IPS DF 6.9 (cell line): ENCODE measurements around the gene HECTD2.
A peak's percentile ranks its signal among the peaks of the same experiment; 100 is the strongest.
"Not testable (repeated sequence)": the region's sequence is repeated elsewhere in the genome, so short reads cannot be mapped to it uniquely, and the experiment has no call there.

Experiments
- DNase-seq: peaks from one replicate; pipeline ENCODE4 v3.0.0-alpha.2; 2013; ENCODE audit warnings: low read depth, low spot score
- H3K27ac ChIP-seq: one replicate; pipeline ENCODE4 v1.5.1; 2013; ENCODE audit warnings: low read length, control low read depth
- H3K27me3 ChIP-seq: 2 replicates; pipeline ENCODE4 v1.6.1; 2013; ENCODE audit warnings: mild to moderate bottlenecking, low read length; ENCODE audit not compliant: control insufficient read depth, insufficient read depth
- H3K36me3 ChIP-seq: 2 replicates; pipeline ENCODE4 v1.6.1; 2013; ENCODE audit warnings: low read length; ENCODE audit not compliant: control insufficient read depth, insufficient read depth
- H3K4me1 ChIP-seq: 2 replicates; pipeline ENCODE4 v1.6.1; 2013; ENCODE audit warnings: low read length; ENCODE audit not compliant: control insufficient read depth, insufficient read depth
- H3K4me3 ChIP-seq: 2 replicates; pipeline ENCODE4 v1.5.1; 2013; ENCODE audit warnings: mild to moderate bottlenecking, low read length
- H3K9me3 ChIP-seq: 2 replicates; pipeline ENCODE4 v1.6.1; 2013; ENCODE audit warnings: low read length, inconsistent platforms; ENCODE audit not compliant: control insufficient read depth, insufficient read depth
- WGBS: extraction: QIAGEN DNeasy Blood & Tissue Kit; methylation state at CpG from one replicate; pipeline ENCODE4 v1.1.7; 2013; ENCODE audit warnings: mixed read lengths, missing lambda C conversion rate; ENCODE audit not compliant: insufficient read length, insufficient coverage; 5-methylcytosine and 5-hydroxymethylcytosine counted together

Gene HECTD2, protein sequence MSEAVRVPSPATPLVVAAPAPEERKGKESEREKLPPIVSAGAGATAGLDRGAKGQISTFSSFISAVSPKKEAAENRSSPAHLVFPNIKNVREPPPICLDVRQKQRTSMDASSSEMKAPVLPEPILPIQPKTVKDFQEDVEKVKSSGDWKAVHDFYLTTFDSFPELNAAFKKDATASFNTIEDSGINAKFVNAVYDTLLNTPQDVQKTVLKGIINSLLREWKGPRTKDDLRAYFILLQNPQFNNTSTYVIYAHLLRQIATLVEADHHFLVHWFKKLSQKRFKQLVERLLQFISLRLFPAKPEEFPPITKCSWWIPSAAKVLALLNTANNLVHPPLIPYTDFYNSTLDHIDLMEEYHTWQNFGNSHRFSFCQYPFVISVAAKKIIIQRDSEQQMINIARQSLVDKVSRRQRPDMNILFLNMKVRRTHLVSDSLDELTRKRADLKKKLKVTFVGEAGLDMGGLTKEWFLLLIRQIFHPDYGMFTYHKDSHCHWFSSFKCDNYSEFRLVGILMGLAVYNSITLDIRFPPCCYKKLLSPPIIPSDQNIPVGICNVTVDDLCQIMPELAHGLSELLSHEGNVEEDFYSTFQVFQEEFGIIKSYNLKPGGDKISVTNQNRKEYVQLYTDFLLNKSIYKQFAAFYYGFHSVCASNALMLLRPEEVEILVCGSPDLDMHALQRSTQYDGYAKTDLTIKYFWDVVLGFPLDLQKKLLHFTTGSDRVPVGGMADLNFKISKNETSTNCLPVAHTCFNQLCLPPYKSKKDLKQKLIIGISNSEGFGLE

DNA sequence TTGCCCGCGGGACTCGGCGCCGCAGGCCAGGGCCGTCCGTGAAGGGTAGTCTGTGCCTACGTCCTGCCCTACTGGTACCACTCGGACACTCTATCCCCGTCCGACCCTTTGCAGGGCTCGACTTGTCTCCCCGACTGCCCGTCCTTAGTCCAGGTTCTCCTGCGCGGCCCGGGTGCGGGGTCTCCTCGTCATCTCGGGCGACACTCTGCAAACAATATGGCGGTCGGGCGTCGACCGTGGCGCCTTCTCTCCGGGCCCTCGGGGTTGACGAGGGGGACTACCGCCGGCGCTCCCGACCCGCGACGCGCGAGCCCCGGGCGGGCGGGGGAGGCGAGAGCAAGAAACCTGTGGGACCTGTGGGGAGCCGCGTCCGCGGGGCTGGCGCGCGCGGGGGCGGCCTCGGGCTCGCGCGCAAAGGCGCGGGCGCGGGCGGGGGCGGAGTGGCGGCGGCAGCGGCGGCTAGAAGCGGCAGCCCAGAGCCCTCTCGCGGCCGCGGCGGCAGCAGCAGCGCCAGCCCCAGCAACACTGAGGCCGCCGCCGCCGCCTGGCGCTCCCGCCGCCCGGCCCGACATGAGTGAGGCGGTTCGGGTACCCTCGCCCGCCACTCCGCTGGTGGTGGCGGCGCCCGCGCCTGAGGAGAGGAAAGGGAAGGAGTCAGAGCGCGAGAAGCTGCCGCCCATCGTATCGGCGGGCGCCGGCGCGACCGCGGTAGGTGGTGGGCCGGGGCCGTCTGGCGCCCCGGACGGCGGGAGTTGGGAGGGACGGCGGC is at the start of gene HECTD2:
TSS of gene HECTD2 (plus strand) at position 476 of the 769 bp plus-strand sequence. CDS start at position 571, 95 bp downstream.
- Histone ChIP-seq H3K9me3 (no peaks in the 10 kb centered on the region), H3K36me3 (no peaks in the 10 kb centered on the region), H3K4me1 (no peaks in the 10 kb centered on the region), H3K27me3 (no peaks in the 10 kb centered on the region), H3K27ac (no peak within 1 kb of the TSS), H3K4me3 (peak within 1 kb of the TSS; percentile 82; the same call in 1 of the 2 replicates)
- WGBS, result no CpG with 5 or more reads among the region's 111 CpGs
- DNase-seq, result no peak

- Histone ChIP-seq H3K27me3 (no peaks in the 10 kb centered on the region), H3K4me3 (no peak overlapping the region), H3K36me3 (no peaks in the 10 kb centered on the region), H3K9me3 (no peaks in the 10 kb centered on the region), H3K4me1 (no peaks in the 10 kb centered on the region), H3K27ac (no peak overlapping the region)
- no peak for DNase-seq
- no CpG with 5 or more reads among the region's 3 CpGs for WGBS
Observed at GRCh38 chr10:91360461-91360860, 49.7 kb upstream of the HECTD2 start.

DNA sequence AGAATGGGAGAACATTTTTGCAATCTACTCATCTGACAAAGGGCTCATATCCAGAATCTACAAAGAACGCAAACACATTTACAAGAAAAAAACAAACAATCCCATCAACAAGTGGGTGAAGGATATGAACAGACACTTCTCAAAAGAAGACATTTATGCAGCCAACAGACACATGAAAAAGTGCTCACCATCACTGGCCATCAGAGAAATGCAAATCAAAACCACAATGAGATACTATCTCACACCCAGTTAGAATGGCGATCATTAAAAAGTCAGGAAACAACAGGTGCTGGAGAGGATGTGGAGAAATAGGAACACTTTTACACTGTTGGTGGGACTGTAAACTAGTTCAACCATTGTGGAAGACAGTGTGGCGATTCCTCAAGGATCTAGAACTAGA is 44.6 kb upstream of the HECTD2 start:
- DNase-seq, H3K36me3 ChIP-seq, H3K4me3 ChIP-seq, H3K27ac ChIP-seq, H3K27me3 ChIP-seq, H3K9me3 ChIP-seq, H3K4me1 ChIP-seq: not testable (repeated sequence)
- no CpG with 5 or more reads among the region's 3 CpGs for WGBS

DNA sequence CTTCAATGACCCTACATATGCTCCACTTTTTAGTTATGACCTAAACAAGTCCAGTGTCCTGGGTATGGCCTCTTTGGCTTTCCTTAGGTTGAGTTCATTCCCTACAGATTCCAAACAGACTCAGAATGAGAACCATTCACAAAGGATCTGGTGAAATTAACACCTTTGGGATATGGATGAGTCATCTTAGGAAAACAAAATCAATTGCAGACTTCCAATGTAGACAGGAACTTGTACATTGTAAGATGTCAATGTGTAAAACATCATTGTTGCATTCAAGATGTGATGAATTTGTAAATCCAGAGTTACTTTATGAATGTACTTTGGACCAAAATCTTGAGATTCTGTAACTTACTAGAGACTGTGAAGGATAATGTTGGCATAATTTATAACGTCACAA is 43.4 kb upstream of the HECTD2 start:
- H3K27me3 ChIP-seq, result no peaks in the 10 kb centered on the region
- no peak for DNase-seq
- H3K9me3 ChIP-seq, result no peaks in the 10 kb centered on the region
- WGBS, result no CpG with 5 or more reads among the region's 1 CpG
- H3K27ac ChIP-seq, result no peak overlapping the region
- H3K4me1 ChIP-seq, result no peaks in the 10 kb centered on the region
- no peaks in the 10 kb centered on the region for H3K36me3 ChIP-seq
- H3K4me3 ChIP-seq, result no peak overlapping the region

DNA sequence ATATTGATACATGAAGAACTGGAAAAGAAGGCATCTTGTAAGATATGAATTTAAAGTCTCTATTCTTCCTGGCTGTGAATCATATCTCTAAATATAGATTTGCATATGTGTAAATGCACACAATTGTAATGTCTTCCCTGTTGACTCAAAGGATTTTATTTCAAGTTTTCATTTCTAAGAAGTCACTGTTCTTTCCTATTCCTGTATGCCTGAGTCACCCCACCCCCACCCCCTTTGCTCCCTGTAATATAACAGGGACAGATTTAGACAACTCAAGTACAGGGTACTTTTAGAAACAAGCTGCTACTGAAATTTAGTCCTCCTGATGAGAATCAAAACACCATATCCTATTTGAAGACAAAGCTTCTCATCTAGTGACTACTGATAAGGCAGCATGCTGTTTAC is 43.0 kb upstream of the HECTD2 start:
- Histone ChIP-seq H3K9me3 (no peaks in the 10 kb centered on the region), H3K4me1 (no peaks in the 10 kb centered on the region), H3K36me3 (no peaks in the 10 kb centered on the region), H3K27me3 (no peaks in the 10 kb centered on the region), H3K27ac (no peak overlapping the region), H3K4me3 (no peak overlapping the region)
- DNase-seq, result no peak

DNA sequence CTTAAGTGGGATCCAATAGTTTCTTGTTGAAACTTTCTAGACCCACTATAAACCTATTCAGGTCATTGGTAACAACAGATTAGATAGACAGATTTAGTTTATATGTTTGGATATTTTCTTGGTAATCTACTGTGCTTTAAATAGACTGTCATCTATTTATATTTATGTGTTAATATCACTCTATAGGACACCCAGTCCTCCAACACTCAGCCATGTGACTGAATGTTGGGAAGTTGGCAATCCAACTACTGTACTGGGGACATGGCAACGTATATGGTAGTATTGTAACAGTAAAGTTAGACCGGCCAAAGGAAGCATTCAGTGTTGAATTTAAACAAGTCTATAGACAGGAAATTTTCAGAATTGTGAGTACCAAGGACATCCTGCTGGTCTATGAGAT is 42.6 kb upstream of the HECTD2 start:
- WGBS, result no CpG with 5 or more reads among the region's 2 CpGs
- no peak for DNase-seq
- H3K4me3 ChIP-seq, result no peak overlapping the region

GRCh38 chr10:91369978-91370589 is 40.1 kb upstream of the HECTD2 start:
- no CpG with 5 or more reads among the region's 6 CpGs for WGBS

More for the DNA sequence above, 42.6 kb upstream of the HECTD2 start:
- H3K27ac ChIP-seq, result no peak overlapping the region
- no peaks in the 10 kb centered on the region for H3K27me3 ChIP-seq
- H3K36me3 ChIP-seq, result no peaks in the 10 kb centered on the region
- no peaks in the 10 kb centered on the region for H3K9me3 ChIP-seq
- H3K4me1 ChIP-seq, result no peaks in the 10 kb centered on the region

DNA sequence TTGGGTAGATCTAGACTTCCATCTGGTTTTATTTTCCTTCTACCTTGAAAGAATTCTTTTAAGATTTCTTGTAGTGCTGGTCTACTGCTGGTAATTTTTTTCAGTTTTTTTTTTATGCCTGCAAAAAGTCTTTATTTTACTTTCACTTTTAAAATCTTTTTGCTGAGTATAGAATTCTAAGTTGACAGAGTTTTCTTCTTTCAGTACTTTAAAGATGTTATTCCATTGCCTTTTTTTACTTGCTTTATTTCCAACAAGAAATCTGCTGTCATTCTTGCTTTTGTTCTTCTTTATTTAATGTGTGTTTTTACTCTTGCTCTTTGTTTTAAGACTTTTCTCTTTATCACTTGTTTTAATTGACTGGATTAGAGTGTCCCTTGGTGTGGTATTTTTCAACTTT is 36.1 kb upstream of the HECTD2 start:
- Histone ChIP-seq H3K4me3 (no peak overlapping the region), H3K36me3 (no peaks in the 10 kb centered on the region), H3K27ac (no peak overlapping the region), H3K4me1 (no peaks in the 10 kb centered on the region), H3K27me3 (no peaks in the 10 kb centered on the region), H3K9me3 (no peaks in the 10 kb centered on the region)
- DNase-seq, result no peak

More at GRCh38 chr10:91369978-91370589, 40.1 kb upstream of the HECTD2 start:
- not testable (repeated sequence) for H3K27me3 ChIP-seq, H3K4me1 ChIP-seq, H3K27ac ChIP-seq, H3K9me3 ChIP-seq, H3K4me3 ChIP-seq, DNase-seq, H3K36me3 ChIP-seq

DNA sequence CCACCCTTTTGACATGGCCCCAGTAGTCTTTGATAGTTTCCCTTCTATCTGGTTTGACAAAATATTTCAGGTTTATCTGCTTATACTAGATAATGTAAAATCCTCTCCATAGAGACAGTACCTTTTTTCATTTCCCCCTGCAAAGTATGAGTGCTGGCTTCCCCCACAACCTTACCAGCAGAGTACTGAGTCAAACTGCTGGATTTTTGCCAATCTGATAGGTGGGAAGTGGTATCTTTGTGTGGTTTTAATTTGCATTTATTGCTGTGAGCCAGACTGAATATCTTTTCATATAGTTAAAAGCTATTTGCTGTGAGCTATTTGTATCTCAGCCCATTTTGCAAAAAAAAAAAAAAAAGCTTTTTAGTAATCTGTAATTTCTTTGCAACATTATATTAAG is 32.1 kb upstream of the HECTD2 start:
- H3K9me3 ChIP-seq, result no peaks in the 10 kb centered on the region
- H3K36me3 ChIP-seq, result no peaks in the 10 kb centered on the region
- DNase-seq, result no peak
- no peaks in the 10 kb centered on the region for H3K4me1 ChIP-seq
- no peaks in the 10 kb centered on the region for H3K27me3 ChIP-seq
- H3K27ac ChIP-seq, result no peak overlapping the region
- no peak overlapping the region for H3K4me3 ChIP-seq

- H3K4me3 ChIP-seq, result no peak overlapping the region
- WGBS, result no CpG with 5 or more reads among the region's 3 CpGs
- no peaks in the 10 kb centered on the region for H3K9me3 ChIP-seq
Observed at GRCh38 chr10:91380873-91381256, 29.3 kb upstream of the HECTD2 start.

More at GRCh38 chr10:91380873-91381256, 29.3 kb upstream of the HECTD2 start:
- no peak for DNase-seq
- Histone ChIP-seq H3K36me3 (no peaks in the 10 kb centered on the region), H3K27ac (no peak overlapping the region), H3K27me3 (no peaks in the 10 kb centered on the region), H3K4me1 (no peaks in the 10 kb centered on the region)
